GM21390 (cell line): Measurements from ENCODE around the gene SEC23B.
"Not testable (repeated sequence)": the region's sequence is repeated elsewhere in the genome, so short reads cannot be mapped to it uniquely, and the experiment has no call there.

Experiments used
- ATAC-seq: cut with Tn5 transposase; IDR thresholded peaks from one replicate; pipeline ENCODE4 v1.9.1; 2021; ENCODE audit not compliant: unreplicated experiment

The SEC23B gene

GRCh38 chr20:18524646-18525045 is 16.9 kb downstream of the SEC23B start:
- ATAC-seq, result no peak

DNA sequence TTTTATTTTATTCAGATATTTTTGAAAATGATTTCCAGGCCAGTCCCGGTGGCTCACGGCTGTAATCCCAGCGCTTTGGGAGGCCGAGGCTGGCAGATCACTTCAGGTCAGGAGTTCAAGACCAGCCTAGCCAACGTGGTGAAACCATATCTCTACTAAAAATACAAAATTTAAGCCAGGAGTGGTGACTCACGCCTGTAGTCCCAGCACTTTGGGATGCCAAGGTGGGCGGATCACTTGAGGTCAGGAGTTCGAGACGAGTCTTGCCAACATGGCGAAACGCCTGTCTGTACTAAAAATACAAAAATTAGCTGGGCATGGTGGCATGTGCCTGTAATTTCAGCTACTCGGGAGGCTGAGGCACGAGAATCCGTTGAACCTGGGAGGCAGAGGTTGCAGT is 19.0 kb downstream of the SEC23B start:
- not testable (repeated sequence) for ATAC-seq

DNA sequence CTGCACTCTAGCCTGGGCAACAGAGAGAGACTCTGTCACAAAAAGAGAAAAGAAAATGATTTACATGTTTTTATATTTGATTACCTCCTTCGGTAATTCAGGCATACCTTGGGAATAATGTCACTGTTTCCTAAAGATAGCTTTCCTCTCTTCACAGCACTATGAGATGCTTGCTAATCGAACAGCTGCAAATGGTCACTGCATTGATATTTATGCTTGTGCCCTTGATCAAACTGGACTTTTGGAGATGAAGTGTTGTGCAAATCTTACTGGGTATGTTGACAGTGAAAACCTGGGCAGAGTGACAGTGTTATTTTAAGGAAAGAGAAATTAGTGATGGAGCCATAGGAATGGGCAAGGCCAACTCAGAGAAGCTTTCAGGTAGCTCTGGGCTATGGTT is 19.6 kb downstream of the SEC23B start:
- no peak for ATAC-seq

- ATAC-seq, result no peak
These were observed 20.1 kb downstream of the SEC23B start for GRCh38 chr20:18527836-18528235.

DNA sequence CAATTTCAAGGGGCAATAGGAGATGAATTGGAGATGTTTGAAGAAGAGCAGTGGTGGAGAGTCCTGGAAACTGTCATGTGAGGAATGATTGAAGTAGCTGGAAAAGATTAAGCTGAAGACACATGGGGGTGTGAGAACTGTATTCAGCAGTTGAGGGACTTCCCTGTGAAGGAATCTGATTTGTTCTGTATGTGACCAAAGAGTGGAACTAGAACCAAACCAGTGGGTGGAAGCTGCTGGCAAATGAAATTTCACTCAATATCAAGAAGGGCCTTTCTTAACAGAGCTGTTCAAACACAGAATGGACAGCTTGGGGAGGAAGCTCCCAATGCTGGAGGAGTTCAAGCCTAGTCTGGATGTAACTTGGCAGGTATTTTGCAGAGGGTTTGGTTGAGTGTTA is 21.3 kb downstream of the SEC23B start:
- ATAC-seq, result no peak

DNA sequence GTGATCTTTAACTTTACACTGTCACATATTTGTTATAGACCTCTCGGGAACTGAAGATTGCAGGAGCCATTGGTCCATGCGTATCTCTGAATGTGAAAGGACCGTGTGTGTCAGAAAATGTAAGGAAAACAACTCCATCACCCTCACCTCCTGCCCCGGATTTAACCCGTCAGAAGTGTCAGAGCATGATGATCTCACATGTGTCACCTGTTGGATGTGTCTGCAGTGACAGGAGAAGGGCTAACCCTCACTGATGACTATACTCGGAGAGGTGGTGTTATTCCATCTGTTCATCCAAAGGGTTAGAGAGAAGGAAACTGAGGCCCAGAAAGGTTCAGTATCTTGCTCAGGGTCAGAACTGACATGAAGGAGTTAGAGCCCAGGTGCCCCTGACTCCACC is 24.9 kb downstream of the SEC23B start:
- ATAC-seq, result no peak

- no peak for ATAC-seq
These were observed 25.8 kb downstream of the SEC23B start for GRCh38 chr20:18533491-18533890.

DNA sequence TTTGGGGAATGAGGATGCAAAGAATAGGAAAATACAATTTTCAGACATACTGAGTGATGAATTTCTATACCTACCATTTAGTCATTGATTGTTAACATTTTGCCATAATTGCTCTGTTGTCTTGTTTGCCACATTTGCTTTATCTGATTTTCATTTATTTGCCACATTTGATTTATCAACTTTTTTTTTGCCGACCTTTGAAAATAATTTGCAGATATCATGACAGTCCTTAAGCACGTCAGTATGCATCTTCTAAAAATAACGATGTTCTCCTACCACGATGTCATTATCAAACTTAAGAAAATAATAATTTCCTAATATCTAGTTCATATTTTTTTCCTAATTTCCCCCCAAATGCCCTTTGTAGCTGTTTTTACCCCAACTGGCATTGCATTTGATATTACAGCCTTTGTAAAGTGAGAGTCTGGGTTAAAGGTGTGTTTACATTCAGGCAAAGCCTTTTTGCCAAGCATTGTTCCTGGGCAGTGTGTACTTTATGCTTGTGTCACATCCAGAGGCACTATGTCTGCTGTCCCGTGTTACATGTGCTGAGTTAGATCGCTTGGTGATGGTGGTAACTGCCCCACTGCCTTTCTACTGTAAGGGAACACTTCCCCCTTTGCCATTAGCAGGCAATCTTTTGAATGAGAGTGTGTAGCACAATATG is 26.4 kb downstream of the SEC23B start:
- ATAC-seq, result no peak

GRCh38 chr20:18537651-18538050 is 29.9 kb downstream of the SEC23B start:
- ATAC-seq, result no peak

- ATAC-seq, result no peak
These were observed 34.0 kb downstream of the SEC23B start for GRCh38 chr20:18541741-18542140.

- no peak for ATAC-seq
These were observed 35.5 kb downstream of the SEC23B start for GRCh38 chr20:18543216-18543615.

- no peak for ATAC-seq
These were observed 36.2 kb downstream of the SEC23B start for GRCh38 chr20:18543932-18544331.

- ATAC-seq, result no peak
These were observed 37.8 kb downstream of the SEC23B start for GRCh38 chr20:18545566-18545965.

- ATAC-seq, result no peak
These were observed 40.7 kb downstream of the SEC23B start for GRCh38 chr20:18548465-18548864.

GRCh38 chr20:18553746-18554145 is 46.0 kb downstream of the SEC23B start:
- no peak for ATAC-seq

GRCh38 chr20:18566892-18567738 is 59.4 kb downstream of the SEC23B start, which contains the start of gene SMIM26:
Gene SMIM26 (plus strand): TSS chr20:18567432. CDS start chr20:18567479, 47 bp downstream.
- peak; percentile 97 for ATAC-seq

- peak; percentile 26 for ATAC-seq
These were observed 60.0 kb downstream of the SEC23B start for GRCh38 chr20:18567739-18568091.

- no peak for ATAC-seq
These were observed 63.3 kb downstream of the SEC23B start for GRCh38 chr20:18571009-18571408.

DNA sequence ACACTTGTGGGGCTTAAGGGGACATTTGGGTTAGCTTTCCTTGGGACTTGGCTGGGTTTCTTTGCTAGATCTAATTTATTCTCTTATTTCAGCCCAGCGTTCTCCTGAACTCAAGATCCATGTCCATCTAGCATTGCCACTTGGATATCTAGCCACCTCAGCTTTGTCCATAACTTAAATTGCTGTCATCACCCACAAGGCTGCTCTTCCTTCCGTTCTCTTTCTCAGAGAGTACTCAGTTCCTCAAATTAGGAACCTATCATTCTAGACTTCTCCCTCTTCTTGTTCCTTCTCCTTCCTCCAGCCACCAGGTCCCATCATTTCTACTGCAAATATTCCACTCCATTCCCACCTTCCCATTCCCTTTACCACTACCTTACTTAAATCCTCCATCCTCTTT is 63.8 kb downstream of the SEC23B start:
- no peak for ATAC-seq

GRCh38 chr20:18577942-18578341 is 70.2 kb downstream of the SEC23B start:
- ATAC-seq, result no peak

DNA sequence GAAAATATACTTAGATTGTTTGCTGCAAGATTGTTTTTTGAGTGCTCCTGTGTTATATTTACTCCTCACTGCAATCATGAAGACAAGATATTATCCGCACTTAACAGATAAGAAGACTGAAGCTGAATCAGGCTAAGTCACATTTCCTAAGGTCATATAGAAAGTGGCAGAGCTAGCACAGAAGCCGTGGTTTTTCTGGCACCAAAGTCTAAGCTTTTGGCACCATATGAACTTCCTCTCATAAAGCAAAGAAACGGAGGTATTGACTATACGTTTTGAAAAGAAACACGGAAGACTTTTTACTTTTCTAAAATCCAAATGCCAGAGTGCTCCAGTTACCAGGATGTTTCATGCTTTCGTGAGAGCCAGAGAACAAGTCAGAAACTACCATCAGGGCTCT is 70.8 kb downstream of the SEC23B start:
- ATAC-seq, result no peak

- no peak for ATAC-seq
These were observed 72.3 kb downstream of the SEC23B start for GRCh38 chr20:18580012-18580411.
